NCI-H1417 (cell line): ENCODE measurements around the gene PAK3.

Source experiments
- DNase-seq, 3 experiments: peaks; one replicate each; lab custom pipeline; 2025; lab: John Stamatoyannopoulos, UW

The PAK3 gene

GRCh38 chrX:111095974-111096895 lies at the start of gene PAK3:
TSS of gene PAK3 (plus strand) at chrX:111096191. CDS start at chrX:111123104, 26,913 bp downstream.
- peak; percentile 63 to 91 (median 80) for DNase-seq

GRCh38 chrX:111047575-111047974 lies 48.4 kb upstream of the PAK3 start:
- DNase-seq = no peak

GRCh38 chrX:111052478-111052877 lies 43.5 kb upstream of the PAK3 start:
- no peak for DNase-seq

- DNase-seq = no peak
Observed at GRCh38 chrX:111071542-111072277, 24.3 kb upstream of the PAK3 start.

GRCh38 chrX:111083081-111083480 lies 12.9 kb upstream of the PAK3 start:
- DNase-seq = no peak

GRCh38 chrX:111086591-111087006 lies 9.4 kb upstream of the PAK3 start:
- DNase-seq = peak in 2 of 3 experiments; percentile 66 to 83

DNA sequence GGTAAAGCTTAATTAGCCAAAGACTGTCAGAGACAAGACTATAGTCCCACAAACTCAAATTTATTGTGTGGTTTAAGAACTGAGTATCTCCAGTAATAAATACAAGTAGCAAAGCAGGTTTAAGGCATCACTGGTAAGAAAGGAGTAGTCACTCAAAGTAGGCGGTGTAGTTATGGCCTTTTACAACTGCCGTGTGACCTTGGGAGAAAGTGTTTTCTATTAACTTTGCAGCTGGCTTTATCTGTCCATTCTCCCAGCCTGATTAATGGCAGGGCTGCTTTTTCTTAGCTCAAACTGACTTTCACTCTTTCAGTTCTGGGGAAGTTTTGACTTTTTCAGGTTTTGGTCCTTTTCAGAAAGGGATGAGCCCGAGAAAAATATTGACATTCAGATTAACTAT lies 7.4 kb upstream of the PAK3 start:
- no peak for DNase-seq

DNA sequence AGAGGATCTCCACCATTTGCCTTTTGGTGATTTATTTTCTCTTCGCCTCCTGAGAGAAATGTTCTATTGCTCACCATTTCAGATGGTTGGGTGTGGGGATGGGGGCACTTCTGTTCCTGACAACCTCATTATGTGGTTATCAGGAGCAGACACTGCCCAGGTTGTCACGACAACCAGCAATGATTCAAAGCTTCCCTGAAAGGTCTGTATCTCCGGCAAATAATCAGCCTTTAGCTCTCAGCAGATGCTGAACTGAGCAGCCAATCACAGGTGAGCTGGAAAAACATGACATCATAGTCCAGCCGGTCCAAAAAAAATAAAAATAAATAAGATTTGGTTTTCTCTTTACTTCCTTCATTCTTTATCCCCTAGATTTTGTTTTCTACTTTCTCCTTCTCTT lies 5.5 kb upstream of the PAK3 start:
- DNase-seq = peak; percentile 5 to 55 (median 45)

- peak in 2 of 3 experiments; percentile 31 to 57 for DNase-seq
Observed at GRCh38 chrX:111098874-111099273, 2.9 kb downstream of the PAK3 start.

- DNase-seq = peak; percentile 10 to 73 (median 35)
Observed at GRCh38 chrX:111100191-111100590, 4.2 kb downstream of the PAK3 start.

- no peak for DNase-seq
Observed at GRCh38 chrX:111101580-111101979, 5.6 kb downstream of the PAK3 start.

- peak in 2 of 3 experiments; percentile 27 to 75 for DNase-seq
Observed at GRCh38 chrX:111102636-111103035, 6.6 kb downstream of the PAK3 start.

DNA sequence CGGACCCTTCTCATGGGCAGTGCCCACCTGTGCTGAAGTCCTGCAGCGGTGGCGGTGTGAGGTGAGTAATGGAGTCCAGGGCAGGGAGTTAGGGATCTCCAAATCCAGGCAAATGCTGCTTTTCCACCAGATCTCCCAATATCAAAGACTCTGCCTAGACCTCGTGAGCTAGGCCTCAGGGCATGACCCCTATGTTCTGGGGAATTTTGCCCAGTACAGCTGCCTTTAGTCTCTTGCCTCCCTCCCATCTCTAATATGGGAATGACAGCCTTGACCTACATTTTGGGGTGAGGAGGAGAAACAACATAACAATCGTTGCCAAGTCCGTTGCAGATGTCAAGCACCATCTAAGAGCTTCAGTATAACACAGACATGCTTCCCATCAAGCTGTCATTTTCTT lies 7.3 kb downstream of the PAK3 start:
- DNase-seq = no peak

GRCh38 chrX:111110098-111110775 lies 14.2 kb downstream of the PAK3 start:
- DNase-seq = no peak

DNA sequence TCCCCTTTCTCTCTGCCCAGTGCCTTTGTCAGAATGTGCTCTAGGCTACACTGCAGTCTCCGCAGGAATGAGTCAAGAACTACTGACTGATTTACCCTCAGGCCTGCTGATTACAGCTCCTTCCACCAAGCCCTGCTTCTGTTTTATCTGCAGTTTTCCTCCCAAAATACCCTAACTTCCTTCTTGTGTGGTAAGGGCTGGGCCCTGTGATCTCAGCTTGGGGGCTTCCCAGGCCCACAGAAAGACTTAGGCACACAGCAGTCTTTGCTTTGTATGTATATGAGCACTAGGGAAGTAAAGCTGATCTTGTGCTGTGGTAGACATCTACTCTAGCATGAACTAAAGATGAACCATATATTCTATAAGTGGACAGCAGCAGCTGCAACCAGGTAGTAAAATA lies 18.8 kb downstream of the PAK3 start:
- DNase-seq = no peak

GRCh38 chrX:111116666-111117065 lies 20.7 kb downstream of the PAK3 start:
- DNase-seq = no peak

- DNase-seq = no peak
Observed at GRCh38 chrX:111119341-111119740, 23.4 kb downstream of the PAK3 start.

- DNase-seq = no peak
Observed at GRCh38 chrX:111123125-111123524, 27.1 kb downstream of the PAK3 start.

- no peak for DNase-seq
Observed at GRCh38 chrX:111123606-111124179, 27.7 kb downstream of the PAK3 start.

DNA sequence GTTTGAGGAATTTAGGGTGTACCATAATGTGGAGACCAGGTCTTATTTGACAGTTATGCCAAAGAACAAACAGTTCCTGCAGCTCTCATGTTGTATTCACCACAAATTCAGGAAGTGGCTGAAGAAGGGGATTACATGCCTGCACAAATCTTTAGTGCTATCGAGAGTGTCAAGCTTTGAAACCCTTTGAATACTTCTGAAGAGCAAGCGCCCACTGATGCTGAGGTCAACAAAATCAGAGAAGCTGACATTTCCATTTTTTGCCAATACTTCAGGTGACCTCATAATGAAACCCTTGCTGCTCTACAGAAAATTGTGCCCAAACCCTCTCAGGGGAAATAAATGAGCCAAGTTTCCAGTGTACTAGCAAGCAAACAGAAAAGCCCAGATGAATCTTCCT lies 28.4 kb downstream of the PAK3 start:
- no peak for DNase-seq

DNA sequence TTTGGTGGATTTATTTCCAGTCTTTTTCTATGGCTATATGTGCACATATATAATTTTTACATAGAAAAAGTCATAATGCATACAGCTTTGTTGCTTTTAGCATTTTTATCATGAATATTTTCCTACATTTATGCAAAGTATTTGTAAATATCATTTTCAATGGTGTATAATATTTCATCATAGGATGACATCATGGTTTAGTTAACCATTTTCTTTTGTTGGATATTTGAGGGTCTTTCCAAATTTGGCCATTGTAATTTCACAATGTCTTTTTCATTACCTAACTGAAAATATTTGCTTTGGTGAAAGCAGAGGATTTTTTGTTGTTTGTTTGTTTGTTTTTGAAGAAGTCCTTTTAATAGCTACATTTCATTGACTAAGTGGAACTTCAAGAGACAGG lies 31.0 kb downstream of the PAK3 start:
- no peak for DNase-seq

- no peak for DNase-seq
Observed at GRCh38 chrX:111129921-111130320, 33.9 kb downstream of the PAK3 start.
